K562 (cell line): ENCODE measurements around the gene GMNN. TPM values are rescaled to one million over a fixed set of nuclear protein-coding genes. Genes with fewer than 3 reads are reported as not detected.
A peak's percentile ranks its signal among the peaks of the same experiment; 100 is the strongest.

Experiments used
- ATAC-seq: fragments of 200-7000 bp; cut with Tn5 transposase; 3 replicates; pipeline ENCODE4 v1.9.1; 2020; ENCODE audit warnings: moderate library complexity
- BruUV-seq: library from RNA; stranded (reverse); fragments of 400-500 nt; replicated peaks from 2 replicates; lab custom pipeline; 2021; lab: Mats Ljungman, UMichigan
- CTCF ChIA-PET: fragments of 300-600 bp; formaldehyde crosslinking; extraction: SDS; loops from one replicate; lab custom pipeline; 2021; ENCODE audit warnings: low intra/inter-chr PET ratio; lab: Yijun Ruan, JAX
- POLR2A ChIA-PET: fragments of 300-600, 350-650 bp; sonication (Branson Sonifier 250); formaldehyde crosslinking; extraction: SDS; loops from one replicate; lab custom pipeline; 2021; ENCODE audit warnings: antibody characterized with exemption, inconsistent platforms; lab: Yijun Ruan, JAX
- DNase-seq, 4 experiments: peaks; one replicate each; pipeline versions ENCODE4 v3.0.0 to v3.0.0-alpha.2; 2011 to 2018; ENCODE audit warnings: low spot score in 3 of 4, mixed read lengths in 3 of 4; ENCODE audit errors: extremely low read depth in 1 of 4
- FAIRE-seq: peaks from 2 replicates; lab custom pipeline; 2011; peaks lifted over from hg19 to GRCh38; lab: Jason Lieb, UNC
- H2AFZ ChIP-seq: 2 replicates; pipeline ENCODE4 v1.6.0; 2011; ENCODE audit warnings: low read depth, low read length, control low read depth, inconsistent platforms
- H3K27ac ChIP-seq: fragments of 200-600 bp; 3 replicates; pipeline ENCODE4 v1.8.0; 2011; ENCODE audit warnings: low read depth, mild to moderate bottlenecking, control low read depth, inconsistent platforms, low read length, moderate library complexity, mixed read lengths; ENCODE audit errors: extremely low read depth
- H3K27me3 ChIP-seq, 2 experiments: fragments of 300-600 bp in 1 of 2; 2 replicates in 1 of 2; 3 replicates in 1 of 2; pipeline versions ENCODE4 v1.6.0 to v1.8.0; 2011; ENCODE audit warnings: inconsistent platforms in 2 of 2, low read length in 2 of 2, mild to moderate bottlenecking in 1 of 2, mixed read lengths in 1 of 2, moderate library complexity in 1 of 2; ENCODE audit not compliant: control insufficient read depth in 2 of 2, insufficient read depth in 2 of 2
- H3K36me3 ChIP-seq: fragments of 300-600 bp; 3 replicates; pipeline ENCODE4 v1.8.0; 2011; ENCODE audit warnings: mild to moderate bottlenecking, low read length, inconsistent platforms; ENCODE audit not compliant: control insufficient read depth, insufficient read depth
- H3K4me1 ChIP-seq, 2 experiments: fragments of 200-600 bp in 1 of 2; replicated peaks in 1 of 2; 2 replicates in 1 of 2; 3 replicates in 1 of 2; pipeline versions ENCODE4 v1.5.1 to v1.8.0; 2011; ENCODE audit warnings: inconsistent platforms in 2 of 2, low read length in 2 of 2, mild to moderate bottlenecking in 1 of 2, mixed read lengths in 1 of 2, moderate library complexity in 1 of 2; ENCODE audit not compliant: control insufficient read depth in 2 of 2, insufficient read depth in 2 of 2
- H3K4me2 ChIP-seq: 2 replicates; pipeline ENCODE4 v1.6.1; 2011; ENCODE audit warnings: low read length, control low read depth, inconsistent platforms, mixed read lengths; ENCODE audit not compliant: insufficient read depth
- H3K4me3 ChIP-seq: fragments of 200-600 bp; sonication (generic), shearing (Covaris generic); 2 replicates; pipeline ENCODE4 v1.5.1; 2016; ENCODE audit warnings: control low read depth, inconsistent platforms
- H3K79me2 ChIP-seq: fragments of 200-600 bp; 3 replicates; pipeline ENCODE4 v1.8.0; 2011; ENCODE audit warnings: low read length, inconsistent platforms; ENCODE audit not compliant: control insufficient read depth, insufficient read depth
- H3K9ac ChIP-seq, 2 experiments: 2 replicates each; pipeline versions ENCODE4 v1.6.0 to v1.6.1; 2011; ENCODE audit warnings: low read depth in 2 of 2, low read length in 2 of 2, control low read depth in 1 of 2, inconsistent platforms in 1 of 2, mild to moderate bottlenecking in 1 of 2, mixed read lengths in 1 of 2; ENCODE audit not compliant: insufficient read depth in 1 of 2
- H3K9me1 ChIP-seq: one replicate; pipeline ENCODE4 v1.6.0; 2011; ENCODE audit warnings: inconsistent platforms, mild to moderate bottlenecking, low read length, moderate library complexity; ENCODE audit not compliant: control insufficient read depth, insufficient read depth
- H3K9me3 ChIP-seq: replicated peaks from 2 replicates; pipeline ENCODE4 v1.5.1; 2011; ENCODE audit warnings: low read depth, low read length, inconsistent platforms; ENCODE audit not compliant: control insufficient read depth, insufficient read depth
- H4K20me1 ChIP-seq: replicated peaks from 2 replicates; pipeline ENCODE4 v1.6.1; 2011; ENCODE audit warnings: low read length, inconsistent platforms, mixed read lengths; ENCODE audit not compliant: control insufficient read depth, insufficient read depth
- ARHGAP35 ChIP-seq: fragments of 450-650 bp; IDR thresholded peaks from 2 replicates; pipeline ENCODE4 v1.6.1; 2018; ENCODE audit not compliant: partially characterized antibody
- CBFA2T2 ChIP-seq: fragments of 450-650 bp; conservative IDR thresholded peaks from 2 replicates; pipeline ENCODE4 v1.6.1; 2017; ENCODE audit warnings: mild to moderate bottlenecking
- HDAC6 ChIP-seq: IDR thresholded peaks from 2 replicates; pipeline ENCODE4 v1.6.1; 2012; ENCODE audit warnings: low read depth, mild to moderate bottlenecking, control low read depth, inconsistent platforms, low read length, moderate library complexity
- HDAC8 ChIP-seq: fragments of 450-650 bp; IDR thresholded peaks from 2 replicates; pipeline ENCODE4 v1.6.1; 2016; ENCODE audit warnings: mild to moderate bottlenecking, missing genetic modification characterization, moderate library complexity, missing compliant biosample characterization
- IRF1 ChIP-seq: sonication (generic); formaldehyde crosslinking; IDR thresholded peaks from 2 replicates; pipeline ENCODE4 v1.8.0; 2022; ENCODE audit warnings: missing genetic modification reagents, mild to moderate bottlenecking, borderline replicate concordance
- JUNB ChIP-seq: fragments of 450-650 bp; formaldehyde crosslinking; conservative IDR thresholded peaks from 2 replicates; pipeline ENCODE4 v1.4.0; 2020; ENCODE audit warnings: mild to moderate bottlenecking
- PYGO2 ChIP-seq: fragments of 450-650 bp; IDR thresholded peaks from 2 replicates; pipeline ENCODE4 v1.6.1; 2016; ENCODE audit warnings: mild to moderate bottlenecking, missing genetic modification characterization, moderate library complexity, missing compliant biosample characterization
- RAD51 ChIP-seq: fragments of 450-650 bp; IDR thresholded peaks from 2 replicates; pipeline ENCODE4 v1.7.1; 2016; ENCODE audit warnings: low read depth, mild to moderate bottlenecking, borderline replicate concordance
- RFX5 ChIP-seq: IDR thresholded peaks from 2 replicates; pipeline ENCODE4 v1.6.1; 2011; ENCODE audit warnings: low read depth, mild to moderate bottlenecking, improper control_type of control experiment, low read length
- TFAM ChIP-seq: fragments of 250-450 bp; sonication (Bioruptor Pico); conservative IDR thresholded peaks from 2 replicates; pipeline ENCODE4 v1.5.0; 2021; ENCODE audit warnings: mild to moderate bottlenecking, moderate library complexity
- TRIM24 ChIP-seq, 2 experiments: fragments of 450-650 bp; IDR thresholded peaks; 2 replicates each; pipeline ENCODE4 v1.6.1; 2016
- TRIM28 ChIP-seq: fragments of 450-650 bp; IDR thresholded peaks from 2 replicates; pipeline ENCODE4 v1.6.1; 2017
- ZBTB1 ChIP-seq: sonication (generic); formaldehyde crosslinking; IDR thresholded peaks from 2 replicates; pipeline ENCODE4 v1.8.1; 2023; ENCODE audit warnings: missing genetic modification reagents, low read depth, mild to moderate bottlenecking, borderline replicate concordance
- ZNF239 ChIP-seq: fragments of 250-450 bp; sonication (Bioruptor Pico); IDR thresholded peaks from 2 replicates; pipeline ENCODE4 v1.4.0; 2020; ENCODE audit warnings: mild to moderate bottlenecking
- WGBS: fragments of 100-300 bp; shearing (Covaris generic); methylation state at CpG from one replicate; pipeline ENCODE4 v1.1.6; 2016; ENCODE audit warnings: low coverage, mixed read lengths; ENCODE audit not compliant: insufficient coverage; ENCODE audit errors: missing lambda C conversion rate; 5-methylcytosine and 5-hydroxymethylcytosine counted together
- in situ Hi-C: fragments of 300-500 bp; cut with MboI; formaldehyde crosslinking; loops from 4 replicates; pipeline ENCODE4 v1.15.0; 2018; ENCODE audit warnings: inconsistent platforms, mixed read lengths
- intact Hi-C: fragments of 100-400 bp; cut with micrococcal nuclease; formaldehyde crosslinking; loops from 2 replicates; pipeline ENCODE4 v1.14.2; 2022
- polyA plus RNA-seq, 8 experiments: library from polyadenylated mRNA; depleted of rRNA in 4 of 8; stranded (reverse) in 5 of 8; unstranded in 3 of 8; fragments of >200 nt; fragmentation: Nextera tagmentation in 2 of 8; fragmentation: Illumina TruSeq in 1 of 8; extraction: Ambion mirVana in 2 of 8; extraction: Trizol in 1 of 8; gene quantifications; 2 replicates each; pipeline versions ENCODE4 v1.2.1 to v1.2.3, GENCODE V29; 2011 to 2014; ENCODE audit warnings: inconsistent platforms in 1 of 8, missing spikeins in 1 of 8
- total RNA-seq, 7 experiments: library from RNA; depleted of rRNA in 6 of 7; stranded (reverse); fragments of >200 nt in 6 of 7; fragmentation: Illumina TruSeq in 2 of 7; extraction: Trizol in 2 of 7; gene quantifications; 2 replicates each; pipeline versions ENCODE4 v1.2.1 to v1.2.3, GENCODE V29; 2011 to 2021; ENCODE audit warnings: low replicate concordance in 1 of 7
- TF ChIP-seq, protein P1 (sequence below): fragments of 450-650 bp; IDR thresholded peaks from 2 replicates; pipeline ENCODE4 v1.6.1; 2016; ENCODE audit warnings: antibody characterized with exemption

The GMNN gene
- total and polyA plus RNA-seq, 9 of the 15 experiments (the other 6 are each of a cell fraction or from before 2014, with no cell fraction given), result 144 to 370 (median 210) TPM

DNA sequence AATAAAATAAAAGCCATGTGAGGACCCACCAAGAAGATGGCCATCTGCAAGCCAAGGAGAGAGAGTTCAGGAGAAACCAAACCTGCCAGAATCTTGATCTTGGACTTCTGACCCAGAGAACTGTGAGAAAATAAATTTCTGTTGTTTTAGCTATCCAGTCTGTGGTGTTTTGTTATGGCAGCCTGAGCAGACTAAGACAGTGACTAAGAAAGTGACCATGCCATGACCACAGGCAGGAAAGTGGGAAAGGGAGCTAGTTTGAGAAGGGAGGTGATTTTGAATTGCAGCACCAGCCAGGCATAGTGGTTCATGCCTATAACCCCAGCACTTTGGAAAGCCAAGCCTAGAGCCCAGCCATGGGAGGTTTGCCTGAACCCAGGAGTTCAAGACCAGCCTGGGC, 33.9 kb upstream of the GMNN start:
- no peaks in the 10 kb centered on the region for H3K9me1 ChIP-seq
- no peaks in the 10 kb centered on the region for H4K20me1 ChIP-seq
- ATAC-seq, result no peak
- POLR2A ChIA-PET, result no interaction called here
- no peak for DNase-seq
- no peak for TF ChIP-seq ZBTB1
- no peak for TF ChIP-seq RFX5
- TF ChIP-seq HDAC6, result no peak
- TF ChIP-seq TRIM28, result no peak
- no peak for TF ChIP-seq TFAM
- H3K79me2 ChIP-seq, result no peaks in the 10 kb centered on the region
- H3K27me3 ChIP-seq, result no peaks in the 10 kb centered on the region
- CTCF ChIA-PET, result no interaction called here
- in situ Hi-C loops (no loop called here), intact Hi-C loops (no loop called here)
- no peak for FAIRE-seq
- no peaks in the 10 kb centered on the region for H3K36me3 ChIP-seq
- H2AFZ ChIP-seq, result no peak overlapping the region; the same call in 1 of the 2 replicates
- H3K9me3 ChIP-seq, result no peaks in the 10 kb centered on the region
- H3K4me2 ChIP-seq, result no peak overlapping the region
- BruUV-seq, result no TSS peak
- peaks cover 0 to 14% of the 10 kb centered on the region in 2 experiments; a peak in 4 of 5 replicates for H3K4me1 ChIP-seq
- no peak overlapping the region for H3K4me3 ChIP-seq
- H3K9ac ChIP-seq, result no peak overlapping the region
- no peak overlapping the region for H3K27ac ChIP-seq

GRCh38 chr6:24742216-24742738, 32.5 kb upstream of the GMNN start:
- Histone ChIP-seq H3K4me1 (peaks cover 0 to 14% of the 10 kb centered on the region in 2 experiments; a peak in 4 of 5 replicates), H3K9me1 (no peaks in the 10 kb centered on the region), H3K27me3 (no peaks in the 10 kb centered on the region), H3K9ac (no peak overlapping the region), H3K4me3 (no peak overlapping the region), H3K27ac (no peak overlapping the region), H4K20me1 (no peaks in the 10 kb centered on the region), H3K79me2 (no peaks in the 10 kb centered on the region), H2AFZ (peak overlapping the region; percentile 88; the same call in 1 of the 2 replicates), H3K9me3 (no peaks in the 10 kb centered on the region), H3K4me2 (no peak overlapping the region), H3K36me3 (no peaks in the 10 kb centered on the region)
- ChIA-PET POLR2A (interaction anchor here (0.7 to 1.2 kb wide), 3 partner anchors 11 to 48 kb away, joined by 3 to 6 read pairs (median 3); no protein-coding TSS in a partner anchor), CTCF (no interaction called here)
- WGBS, result 75% methylated on average over 5 of the region's 5 CpGs
- no peak for FAIRE-seq
- ATAC-seq, result no peak
- no TSS peak for BruUV-seq
- in situ Hi-C loops (no loop called here), intact Hi-C loops (no loop called here)
- TF ChIP-seq IRF1 (CRISPR knock-in tag) (no peak), PYGO2 (tag) (no peak), RAD51 (no peak), ARHGAP35 (no peak), TRIM24 (IDR thresholded peaks at IDR 0.05) (no peak), CBFA2T2 (no peak), ZNF239 (CRISPR knock-in tag) (no peak), HDAC8 (tag) (no peak), JUNB (CRISPR knock-in tag) (no peak)
- TF ChIP-seq, protein P1, sequence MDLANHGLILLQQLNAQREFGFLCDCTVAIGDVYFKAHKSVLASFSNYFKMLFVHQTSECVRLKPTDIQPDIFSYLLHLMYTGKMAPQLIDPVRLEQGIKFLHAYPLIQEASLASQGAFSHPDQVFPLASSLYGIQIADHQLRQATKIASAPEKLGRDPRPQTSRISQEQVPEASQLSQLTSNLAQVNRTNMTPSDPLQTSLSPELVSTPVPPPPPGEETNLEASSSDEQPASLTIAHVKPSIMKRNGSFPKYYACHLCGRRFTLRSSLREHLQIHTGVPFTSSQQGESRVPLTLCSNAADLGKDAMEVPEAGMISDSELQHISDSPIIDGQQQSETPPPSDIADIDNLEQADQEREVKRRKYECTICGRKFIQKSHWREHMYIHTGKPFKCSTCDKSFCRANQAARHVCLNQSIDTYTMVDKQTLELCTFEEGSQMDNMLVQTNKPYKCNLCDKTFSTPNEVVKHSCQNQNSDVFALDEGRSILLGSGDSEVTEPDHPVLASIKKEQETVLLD, result no peak
- DNase-seq, result no peak
